GM21447 (cell line): ENCODE data around the gene PPP1R27.

Experiments
- ATAC-seq: cut with Tn5 transposase; IDR thresholded peaks from one replicate; pipeline ENCODE4 v1.9.1; 2021; ENCODE audit not compliant: unreplicated experiment

Gene PPP1R27

GRCh38 chr17:81863123-81863675, 28.3 kb upstream of the PPP1R27 start:
- no peak for ATAC-seq

GRCh38 chr17:81860756-81861568, 26.1 kb upstream of the PPP1R27 start:
- ATAC-seq: peak; percentile 78

GRCh38 chr17:81859906-81860755, 25.3 kb upstream of the PPP1R27 start, which contains the start of gene P4HB:
P4HB (minus strand) TSS chr17:81860535; CDS start chr17:81860471, 64 bp downstream.
- no peak for ATAC-seq

- ATAC-seq: no peak
Measured at GRCh38 chr17:81858967-81859905, 24.4 kb upstream of the PPP1R27 start.

- ATAC-seq: no peak
Measured at GRCh38 chr17:81858170-81858966, 23.5 kb upstream of the PPP1R27 start.

GRCh38 chr17:81854974-81855774, 20.3 kb upstream of the PPP1R27 start:
- no peak for ATAC-seq

GRCh38 chr17:81852237-81852636, 17.4 kb upstream of the PPP1R27 start:
- no peak for ATAC-seq

- ATAC-seq: no peak
Measured at GRCh38 chr17:81851423-81851822, 16.6 kb upstream of the PPP1R27 start.

GRCh38 chr17:81849457-81849856, 14.6 kb upstream of the PPP1R27 start:
- ATAC-seq: no peak

- no peak for ATAC-seq
Measured at GRCh38 chr17:81846743-81847689, 12.2 kb upstream of the PPP1R27 start.

GRCh38 chr17:81845881-81846742, 11.3 kb upstream of the PPP1R27 start:
- ATAC-seq: no peak

- no peak for ATAC-seq
Measured at GRCh38 chr17:81845361-81845760, 10.5 kb upstream of the PPP1R27 start.

GRCh38 chr17:81844887-81845286, 10.0 kb upstream of the PPP1R27 start:
- no peak for ATAC-seq

- no peak for ATAC-seq
Measured at GRCh38 chr17:81844327-81844851, 9.5 kb upstream of the PPP1R27 start.

- ATAC-seq: no peak
Measured at GRCh38 chr17:81843713-81844326, 9.0 kb upstream of the PPP1R27 start.
